Right lobe of liver (tissue), 6 donors: ENCODE results near the gene GGT6. TPM values are rescaled to one million over a fixed set of nuclear protein-coding genes. Genes with fewer than 3 reads are reported as not detected.
A peak's percentile ranks its signal among the peaks of the same experiment; 100 is the strongest.

Experiments used
- ATAC-seq, 4 donors: fragments of 200-7000 bp; cut with Tn5 transposase; one replicate each; pipeline ENCODE4 v1.9.1; 2020; ENCODE audit warnings: mild to moderate bottlenecking in 4 of 4, moderate library complexity in 4 of 4
- DNase-seq, 3 donors: peaks; one replicate each; pipeline ENCODE4 v3.0.0-alpha.2; 2020
- H3K27ac ChIP-seq, 3 donors: fragments of 200-600 bp; one replicate each; pipeline ENCODE4 v1.8.0; 2022
- H3K27me3 ChIP-seq, 2 donors: fragments of 200-600 bp; one replicate each; pipeline ENCODE4 v1.8.0; 2022
- H3K36me3 ChIP-seq, 4 donors: fragments of 200-600 bp; sonication (generic) in 1 of 4; one replicate each; pipeline versions ENCODE4 v1.5.1 to v1.8.0; 2017 to 2022; ENCODE audit warnings: control low read depth in 1 of 4
- H3K4me1 ChIP-seq, 4 donors: fragments of 200-600 bp; sonication (generic) in 1 of 4; one replicate each; pipeline versions ENCODE4 v1.5.1 to v1.8.0; 2017 to 2022; ENCODE audit warnings: control low read depth in 1 of 4
- H3K4me3 ChIP-seq, 3 donors: fragments of 200-600 bp; one replicate each; pipeline ENCODE4 v1.8.0; 2022
- H3K9me3 ChIP-seq, 4 donors: fragments of 200-600 bp; sonication (generic) in 1 of 4; one replicate each; pipeline versions ENCODE4 v1.5.1 to v1.8.0; 2017 to 2022; ENCODE audit warnings: control low read depth in 1 of 4
- CTCF ChIP-seq, 4 donors: fragments of 200-600 bp in 3 of 4; fragments of 450-650 bp in 1 of 4; IDR thresholded peaks; one replicate each; pipeline versions ENCODE4 v1.5.1 to v1.8.0; 2016 to 2022; ENCODE audit warnings: antibody characterized with exemption in 4 of 4, mild to moderate bottlenecking in 2 of 4
- POLR2A ChIP-seq: fragments of 450-650 bp; IDR thresholded peaks from one replicate; pipeline ENCODE4 v1.6.1; 2017; ENCODE audit warnings: antibody characterized with exemption, mild to moderate bottlenecking
- WGBS: methylation state at CpG from one replicate; pipeline ENCODE4 v1.1.6; 2018; ENCODE audit warnings: low coverage, low lambda C conversion rate; ENCODE audit not compliant: insufficient coverage; ENCODE audit errors: missing lambda C conversion rate; 5-methylcytosine and 5-hydroxymethylcytosine counted together
- intact Hi-C, 2 donors: fragments of 100-400 bp; cut with DNase I; formaldehyde crosslinking; loops; one replicate each; pipeline versions ENCODE4 v1.11.2 to v1.14.1; 2022
- total RNA-seq, 6 experiments: library from RNA; depleted of rRNA in 2 of 6; stranded (reverse); fragments of >200 nt in 2 of 6; fragmentation: NEBNext Ultra II Directional in 3 of 6; extraction: Animal tissue kit (Norgen Biotek cat#: 25700) in 3 of 6; gene quantifications; one replicate each; pipeline versions ENCODE4 v1.1.0 to v1.2.4, GENCODE V29; 2016 to 2023
- donor health status: DM: no; HTN: yes; CAD: no.
- donor health status: DM: no; HTN: no; CAD: no.
- donor health status: DM: no; HTN: no; CAD: no.
- donor health status: DM: no; HTN: yes; CAD: no.
- donor health status: DM: no; HTN: yes; CAD: no.

GGT6 gene
- total RNA-seq, 6 experiments from 2014 or later, result 0.09 to 0.92 (median 0.27) TPM

GRCh38 chr17:4583782-4584100, 23.4 kb upstream of the GGT6 start:
- Histone ChIP-seq H3K27ac (no peak overlapping the region), H3K36me3 (no peaks in the 10 kb centered on the region), H3K27me3 (peaks cover 6 to 7% of the 10 kb centered on the region in 2 donors), H3K9me3 (no peaks in the 10 kb centered on the region), H3K4me1 (peaks cover 0 to 10% (median 3%) of the 10 kb centered on the region in 4 donors), H3K4me3 (peak overlapping the region; percentile 21 to 36 (median 33))
- ATAC-seq (peak; percentile 5 to 27 (median 18)), DNase-seq (no peak)
- WGBS, result 64% methylated on average over 4 of the region's 12 CpGs
- peak in 1 of 4 donors; percentile 13 for TF ChIP-seq CTCF (IDR thresholded peaks at IDR 0.05)
- TF ChIP-seq POLR2A, result no peak
- intact Hi-C loops, result no loop called here

GRCh38 chr17:4583206-4583605, 22.8 kb upstream of the GGT6 start:
- Histone ChIP-seq H3K4me1 (peaks cover 0 to 10% (median 3%) of the 10 kb centered on the region in 4 donors), H3K27me3 (peaks cover 6 to 7% of the 10 kb centered on the region in 2 donors), H3K27ac (no peak overlapping the region), H3K9me3 (no peaks in the 10 kb centered on the region), H3K4me3 (no peak overlapping the region), H3K36me3 (no peaks in the 10 kb centered on the region)
- 83% methylated on average over 2 of the region's 3 CpGs for WGBS
- ATAC-seq, result no peak
- no peak for DNase-seq
- TF ChIP-seq CTCF (IDR thresholded peaks at IDR 0.05), result no peak
- TF ChIP-seq POLR2A, result no peak
- intact Hi-C loops, result no loop called here

- intact Hi-C loops, result no loop called here
- no peak for DNase-seq
- no peaks in the 10 kb centered on the region for H3K36me3 ChIP-seq
- TF ChIP-seq POLR2A, result no peak
- TF ChIP-seq CTCF (IDR thresholded peaks at IDR 0.05), result no peak
- ATAC-seq, result no peak
- WGBS, result 24% methylated on average over 3 of the region's 8 CpGs
- no peak overlapping the region for H3K27ac ChIP-seq
- H3K4me3 ChIP-seq, result no peak overlapping the region
- H3K9me3 ChIP-seq, result no peaks in the 10 kb centered on the region
- H3K4me1 ChIP-seq, result peaks cover 0 to 10% (median 3%) of the 10 kb centered on the region in 4 donors
- peaks cover 6 to 7% of the 10 kb centered on the region in 2 donors for H3K27me3 ChIP-seq
These were observed 22.3 kb upstream of the GGT6 start for GRCh38 chr17:4582691-4583090.

GRCh38 chr17:4582101-4582501, 21.7 kb upstream of the GGT6 start:
- 34% methylated on average over 4 of the region's 7 CpGs for WGBS
- Histone ChIP-seq H3K36me3 (no peaks in the 10 kb centered on the region), H3K9me3 (no peaks in the 10 kb centered on the region), H3K4me1 (peaks cover 0 to 10% (median 3%) of the 10 kb centered on the region in 4 donors), H3K4me3 (no peak overlapping the region), H3K27ac (no peak overlapping the region), H3K27me3 (peaks cover 6 to 7% of the 10 kb centered on the region in 2 donors)
- ATAC-seq (no peak), DNase-seq (no peak)
- intact Hi-C loops, result no loop called here
- TF ChIP-seq POLR2A (no peak), CTCF (IDR thresholded peaks at IDR 0.05) (no peak)

GRCh38 chr17:4580291-4580690, 19.9 kb upstream of the GGT6 start:
- H3K27me3 ChIP-seq, result peaks cover 6 to 7% of the 10 kb centered on the region in 2 donors
- intact Hi-C loops, result no loop called here
- H3K4me1 ChIP-seq, result peaks cover 0 to 10% (median 3%) of the 10 kb centered on the region in 4 donors
- no peak for TF ChIP-seq POLR2A
- TF ChIP-seq CTCF (IDR thresholded peaks at IDR 0.05), result no peak
- H3K27ac ChIP-seq, result no peak overlapping the region
- H3K36me3 ChIP-seq, result no peaks in the 10 kb centered on the region
- no peak overlapping the region for H3K4me3 ChIP-seq
- H3K9me3 ChIP-seq, result no peaks in the 10 kb centered on the region
- DNase-seq, result no peak
- no peak for ATAC-seq
- WGBS, result no CpG with 5 or more reads among the region's 7 CpGs
